ENCODE results near the gene ZNF516. TPM values are rescaled to one million over a fixed set of nuclear protein-coding genes. Genes with fewer than 3 reads are reported as not detected.

ZNF516 gene
- total RNA-seq, 2 donors from 2014 or later: 23.1 to 23.6 TPM

GRCh38 chr18:76384114-76384790 is 110.8 kb downstream of the ZNF516 start:
- no peak for DNase-seq
- intact Hi-C loops (cut with DNase I, micrococcal nuclease): no loop called here
- no peak for ATAC-seq

- DNase-seq (no peak), ATAC-seq (no peak)
- intact Hi-C loops (cut with DNase I, micrococcal nuclease): no loop called here
Measured at GRCh38 chr18:76383636-76384035, 111.4 kb downstream of the ZNF516 start.

GRCh38 chr18:76382275-76382674 is 112.8 kb downstream of the ZNF516 start:
- intact Hi-C loops (cut with DNase I, micrococcal nuclease): no loop called here
- ATAC-seq (no peak), DNase-seq (no peak)

- DNase-seq: no peak
- no peak for ATAC-seq
- intact Hi-C loops (cut with DNase I, micrococcal nuclease): no loop called here
Measured at GRCh38 chr18:76380791-76381405, 114.1 kb downstream of the ZNF516 start.

- DNase-seq: no peak
- intact Hi-C loops (cut with DNase I, micrococcal nuclease): no loop called here
- no peak for ATAC-seq
Measured at GRCh38 chr18:76380127-76380729, 114.8 kb downstream of the ZNF516 start.

- intact Hi-C loops (cut with DNase I, micrococcal nuclease): no loop called here
- DNase-seq (no peak), ATAC-seq (no peak)
Measured at GRCh38 chr18:76379226-76380126, 115.6 kb downstream of the ZNF516 start.

DNA sequence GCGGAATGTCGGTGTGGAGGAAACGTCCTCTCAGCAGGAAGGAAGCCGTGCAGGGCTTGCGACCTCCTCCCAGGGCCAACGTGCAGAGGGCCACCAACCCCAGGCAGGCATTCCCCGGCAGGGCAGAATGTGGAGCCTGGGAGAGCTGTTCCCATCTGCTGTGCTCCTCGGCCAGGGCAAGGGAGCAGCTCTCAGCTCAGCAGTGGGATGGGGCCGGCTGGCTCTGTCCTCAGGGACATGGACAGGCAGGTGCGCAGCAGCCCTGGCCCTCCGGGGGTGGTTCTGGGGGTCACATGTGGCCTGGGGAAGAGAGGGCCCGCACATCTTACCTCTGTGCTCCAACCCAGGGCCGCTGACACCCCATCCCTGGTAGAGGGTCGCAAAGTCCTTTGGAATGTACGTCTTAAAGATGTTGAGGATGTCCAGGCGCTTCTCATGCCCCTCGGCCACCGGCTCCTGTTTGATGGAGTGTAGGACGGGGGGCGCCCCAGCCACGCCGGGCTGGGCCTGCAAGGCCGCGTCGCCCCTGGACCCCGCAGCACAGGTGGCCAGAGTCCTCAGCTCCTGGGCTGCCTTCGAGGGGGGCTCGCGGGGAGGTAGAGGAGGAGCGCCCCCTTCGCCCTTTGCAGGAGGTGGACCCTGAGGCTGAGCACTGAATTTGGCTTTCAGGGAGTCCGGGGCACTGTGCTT is 116.4 kb downstream of the ZNF516 start:
- DNase-seq (no peak), ATAC-seq (no peak)
- intact Hi-C loops (cut with DNase I, micrococcal nuclease): no loop called here

DNA sequence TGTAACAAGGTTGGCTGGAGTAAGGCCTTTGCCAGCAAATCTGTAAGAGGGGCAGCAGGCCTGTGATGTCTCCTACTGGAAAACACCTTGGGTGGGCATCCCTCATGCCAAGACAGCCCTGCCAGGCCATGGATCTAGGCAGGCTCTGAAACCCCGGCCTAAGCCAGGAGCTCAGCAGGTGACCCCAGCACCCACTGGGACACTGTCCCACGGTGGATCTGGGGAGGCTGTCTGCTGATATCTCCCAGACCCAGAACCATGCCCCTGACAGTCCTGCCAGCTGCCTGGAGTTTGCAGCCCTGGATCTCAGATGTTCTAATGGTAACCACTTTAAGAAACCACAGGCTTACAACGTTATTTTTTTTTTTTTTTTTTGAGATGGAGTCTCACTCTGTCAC is 117.7 kb downstream of the ZNF516 start:
- ATAC-seq: no peak
- no peak for DNase-seq
- intact Hi-C loops (cut with DNase I, micrococcal nuclease): no loop called here

DNA sequence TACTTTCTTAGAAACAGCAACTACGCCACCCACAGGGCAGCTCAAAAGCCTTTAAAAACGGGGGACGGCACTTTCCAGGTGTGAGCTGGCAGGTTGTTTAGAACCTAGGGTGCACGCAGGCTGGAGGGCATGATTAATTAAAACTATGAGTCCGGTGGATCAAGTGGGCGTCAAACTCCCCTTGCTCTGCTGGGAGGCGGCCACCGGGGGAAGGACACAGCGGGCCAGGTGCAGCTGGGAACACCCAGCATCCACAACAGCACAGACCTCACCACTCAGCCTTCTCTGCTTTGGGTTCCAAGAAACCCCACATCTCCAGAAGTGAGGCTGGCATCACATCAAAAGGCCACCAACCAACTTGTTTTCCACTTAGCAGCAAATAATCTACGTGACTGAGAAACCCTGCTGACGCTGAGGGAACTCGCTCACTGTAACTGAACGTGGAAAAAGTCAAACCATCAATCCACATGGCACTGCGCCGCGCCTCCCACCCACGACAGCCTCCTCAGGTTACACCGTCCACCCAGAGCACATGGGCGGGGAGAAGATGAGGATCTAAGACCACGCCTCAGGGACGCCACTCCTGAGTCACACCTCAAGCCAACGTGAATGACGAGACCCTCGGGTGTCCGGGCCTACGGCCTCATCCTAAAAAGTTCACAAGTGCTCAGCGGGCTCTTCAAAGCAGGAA is 118.2 kb downstream of the ZNF516 start:
- ATAC-seq (no peak), DNase-seq (no peak)
- intact Hi-C loops (cut with DNase I, micrococcal nuclease): no loop called here

- no peak for ATAC-seq
- DNase-seq: no peak
- intact Hi-C loops (cut with DNase I, micrococcal nuclease): no loop called here
Measured at GRCh38 chr18:76376225-76376624, 118.8 kb downstream of the ZNF516 start.

DNA sequence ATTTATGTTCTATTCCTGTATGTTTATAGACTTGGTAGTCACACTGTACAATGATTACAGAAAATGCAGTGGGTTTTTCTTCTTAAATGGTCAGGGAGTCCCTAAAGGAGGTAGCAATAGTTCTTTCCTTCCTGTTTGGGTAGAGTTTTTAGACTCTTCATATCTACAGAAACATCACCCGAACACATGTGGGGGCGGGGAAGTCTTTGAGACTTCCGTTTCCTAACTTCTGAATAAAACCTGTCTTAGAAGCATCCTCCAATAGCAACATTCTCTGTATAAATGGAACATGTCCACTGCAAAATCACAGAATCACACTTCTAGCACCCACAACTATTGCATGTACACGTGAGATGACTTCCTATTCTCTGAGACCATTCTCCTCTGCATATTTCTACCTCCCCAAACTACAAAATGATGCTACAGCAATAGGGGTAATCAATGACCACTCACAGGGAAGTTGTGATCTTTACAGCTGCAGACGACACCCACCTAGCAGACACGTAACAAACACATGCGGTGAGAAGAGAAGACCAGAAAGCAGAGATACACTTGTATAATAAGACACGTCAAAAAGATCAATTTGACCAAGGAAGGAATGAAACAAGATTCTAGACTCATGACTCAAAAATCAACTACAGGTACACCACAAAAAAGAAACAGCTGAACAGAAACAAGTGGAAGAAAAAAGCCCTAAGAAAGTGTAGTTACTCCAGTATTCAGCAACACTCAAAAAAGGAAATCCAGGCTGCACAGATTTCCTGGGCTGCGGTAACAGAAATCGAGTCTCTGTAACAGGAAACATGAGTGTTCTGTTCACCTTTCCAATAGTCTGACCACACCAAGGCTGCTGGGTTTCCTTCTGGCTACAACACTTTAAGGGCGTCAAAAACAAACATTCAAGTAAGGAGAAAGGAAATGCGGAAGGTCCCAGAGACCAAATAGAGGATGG is 120.4 kb downstream of the ZNF516 start:
- intact Hi-C loops (cut with DNase I, micrococcal nuclease): no loop called here
- ATAC-seq (no peak), DNase-seq (no peak)

GRCh38 chr18:76373297-76373696 is 121.7 kb downstream of the ZNF516 start:
- no peak for DNase-seq
- ATAC-seq: no peak
- intact Hi-C loops (cut with DNase I, micrococcal nuclease): no loop called here

DNA sequence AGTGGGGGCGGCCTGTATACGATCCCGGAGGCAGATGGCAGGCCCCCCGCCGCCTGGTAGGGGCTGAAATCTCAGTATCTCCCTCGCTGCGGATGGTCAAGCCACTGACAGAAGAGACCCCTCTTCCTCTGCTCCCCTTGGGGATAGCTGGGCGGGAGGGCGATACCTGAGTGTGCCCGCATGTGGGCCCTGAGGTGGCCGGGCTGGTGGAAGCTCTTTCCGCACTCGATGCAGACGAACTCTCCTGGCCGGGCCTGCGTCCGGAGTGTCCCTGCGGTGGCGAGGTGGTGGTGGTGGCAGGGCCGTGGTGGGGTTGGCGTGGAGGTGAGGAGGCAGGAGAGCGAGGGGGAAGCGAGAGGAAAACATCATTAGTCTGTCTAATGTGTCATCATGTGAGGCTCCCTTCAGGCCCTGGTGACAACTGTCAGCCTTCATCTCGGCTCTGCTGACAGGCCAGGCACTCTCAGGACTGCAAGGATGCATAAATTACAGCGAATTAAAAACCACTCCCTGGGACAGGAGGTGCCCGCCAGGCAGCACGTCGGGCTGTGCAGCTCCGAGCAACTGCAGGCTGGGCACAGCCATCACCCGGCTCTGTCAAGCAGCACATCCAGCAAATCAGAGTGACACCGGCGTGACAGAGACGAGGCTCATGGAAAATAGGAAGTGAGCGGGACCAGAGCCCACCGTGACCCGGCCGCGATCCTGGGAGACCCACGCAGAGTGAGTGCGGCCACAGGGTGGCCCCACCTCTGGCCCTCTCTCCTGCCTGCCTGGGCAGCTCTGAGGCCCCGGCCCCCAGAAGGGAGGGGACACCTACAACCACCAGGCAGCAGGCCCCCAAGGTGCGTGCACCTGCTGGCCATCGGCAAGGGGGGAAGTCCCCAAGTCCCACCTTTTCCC is 123.5 kb downstream of the ZNF516 start:
- no peak for DNase-seq
- intact Hi-C loops (cut with DNase I, micrococcal nuclease): no loop called here
- ATAC-seq: no peak

DNA sequence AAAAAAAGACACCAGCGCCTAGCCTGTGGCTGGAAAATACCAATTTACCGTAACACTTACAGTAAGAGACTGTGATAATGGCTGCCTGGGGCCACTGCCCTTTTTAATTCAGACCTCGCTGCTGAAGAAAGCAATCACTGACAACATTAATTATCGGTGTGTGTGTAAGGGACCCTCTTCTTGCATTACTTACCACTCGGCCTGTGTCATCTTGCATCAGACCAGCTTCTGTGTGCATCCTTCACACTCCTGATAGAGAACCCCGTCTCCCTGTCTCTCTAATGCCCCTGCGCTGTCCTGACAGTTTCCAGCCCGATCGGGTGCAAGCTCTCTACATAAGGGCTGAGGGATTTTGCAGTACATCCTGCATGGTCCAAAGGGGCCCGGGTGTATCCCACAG is 124.4 kb downstream of the ZNF516 start:
- DNase-seq (no peak), ATAC-seq (no peak)
- intact Hi-C loops (cut with DNase I, micrococcal nuclease): no loop called here

- DNase-seq (no peak), ATAC-seq (no peak)
- intact Hi-C loops (cut with DNase I, micrococcal nuclease): no loop called here
Measured at GRCh38 chr18:76370201-76370600, 124.8 kb downstream of the ZNF516 start.

GRCh38 chr18:76369791-76370190 is 125.3 kb downstream of the ZNF516 start:
- no peak for ATAC-seq
- no peak for DNase-seq
- intact Hi-C loops (cut with DNase I, micrococcal nuclease): no loop called here

Data from left colon (tissue), 2 donors.